ENCODE data around the gene PISD.
"Not testable (repeated sequence)": the region's sequence is repeated elsewhere in the genome, so short reads cannot be mapped to it uniquely, and the experiment has no call there.

DNA sequence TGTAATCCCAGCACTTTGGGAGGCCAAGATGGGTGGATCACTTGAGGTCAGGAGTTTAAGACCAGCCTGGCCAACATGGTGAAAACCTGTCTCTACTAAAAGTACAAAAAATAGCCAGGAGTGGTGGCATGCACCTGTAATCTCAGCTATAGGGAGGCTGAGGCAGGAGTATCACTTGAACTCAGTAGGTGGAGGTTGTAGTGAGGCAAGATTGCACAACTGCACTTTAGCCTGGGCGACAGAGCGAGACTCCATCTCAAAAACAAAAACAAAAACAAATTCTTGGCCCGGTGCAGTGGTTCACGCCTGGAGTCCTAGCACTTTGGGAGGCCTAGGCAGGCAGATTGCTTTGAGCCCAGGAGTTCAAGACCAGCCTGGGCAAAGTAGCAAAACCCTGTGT, 6.8 kb upstream of the PISD start:
- TF ChIP-seq POLR2A (IDR thresholded peaks at IDR 0.05): not testable (repeated sequence)
- TF ChIP-seq, protein P1, sequence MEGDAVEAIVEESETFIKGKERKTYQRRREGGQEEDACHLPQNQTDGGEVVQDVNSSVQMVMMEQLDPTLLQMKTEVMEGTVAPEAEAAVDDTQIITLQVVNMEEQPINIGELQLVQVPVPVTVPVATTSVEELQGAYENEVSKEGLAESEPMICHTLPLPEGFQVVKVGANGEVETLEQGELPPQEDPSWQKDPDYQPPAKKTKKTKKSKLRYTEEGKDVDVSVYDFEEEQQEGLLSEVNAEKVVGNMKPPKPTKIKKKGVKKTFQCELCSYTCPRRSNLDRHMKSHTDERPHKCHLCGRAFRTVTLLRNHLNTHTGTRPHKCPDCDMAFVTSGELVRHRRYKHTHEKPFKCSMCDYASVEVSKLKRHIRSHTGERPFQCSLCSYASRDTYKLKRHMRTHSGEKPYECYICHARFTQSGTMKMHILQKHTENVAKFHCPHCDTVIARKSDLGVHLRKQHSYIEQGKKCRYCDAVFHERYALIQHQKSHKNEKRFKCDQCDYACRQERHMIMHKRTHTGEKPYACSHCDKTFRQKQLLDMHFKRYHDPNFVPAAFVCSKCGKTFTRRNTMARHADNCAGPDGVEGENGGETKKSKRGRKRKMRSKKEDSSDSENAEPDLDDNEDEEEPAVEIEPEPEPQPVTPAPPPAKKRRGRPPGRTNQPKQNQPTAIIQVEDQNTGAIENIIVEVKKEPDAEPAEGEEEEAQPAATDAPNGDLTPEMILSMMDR (IDR thresholded peaks at IDR 0.05): not testable (repeated sequence)

Data from esophagus squamous epithelium (tissue), 4 donors.